ENCODE measurements around the gene ATP8A1.
A peak's percentile ranks its signal among the peaks of the same experiment; 100 is the strongest.
"Not testable (repeated sequence)": the region's sequence is repeated elsewhere in the genome, so short reads cannot be mapped to it uniquely, and the experiment has no call there.

ATP8A1 gene

DNA sequence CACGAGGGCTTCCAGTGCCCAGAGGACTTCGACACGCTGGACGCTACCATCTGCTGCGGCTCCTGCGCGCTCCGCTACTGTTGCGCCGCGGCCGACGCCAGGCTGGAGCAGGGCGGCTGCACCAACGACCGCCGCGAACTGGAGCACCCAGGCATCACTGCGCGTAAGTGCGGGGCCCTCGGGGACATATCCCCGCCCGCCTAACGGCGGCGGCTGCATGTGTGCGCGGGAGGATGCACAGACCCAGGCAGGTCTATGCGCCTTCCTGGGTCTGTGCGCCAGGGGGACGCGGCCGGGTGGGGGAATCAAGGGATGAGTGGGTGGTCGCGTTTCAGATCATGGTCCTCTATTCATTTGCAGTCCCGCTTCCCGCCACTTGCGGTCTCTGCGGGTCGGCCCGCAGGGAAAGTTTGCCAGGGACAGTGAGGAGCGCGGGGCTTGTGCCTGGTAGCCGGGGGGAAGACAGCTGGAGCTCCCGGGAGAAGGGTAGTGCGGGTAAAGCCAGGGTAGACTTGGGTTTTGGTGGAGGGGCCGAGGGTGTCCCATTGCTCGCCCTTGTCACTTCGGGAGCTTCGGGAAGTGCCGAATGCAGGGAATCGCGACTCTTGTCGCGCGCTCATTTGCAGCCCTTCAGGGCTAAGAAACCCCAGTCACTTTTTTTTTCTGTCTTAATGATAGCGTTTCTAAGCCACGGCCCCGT, 258.6 kb downstream of the ATP8A1 start:
- peak; percentile 21 for DNase-seq

DNA sequence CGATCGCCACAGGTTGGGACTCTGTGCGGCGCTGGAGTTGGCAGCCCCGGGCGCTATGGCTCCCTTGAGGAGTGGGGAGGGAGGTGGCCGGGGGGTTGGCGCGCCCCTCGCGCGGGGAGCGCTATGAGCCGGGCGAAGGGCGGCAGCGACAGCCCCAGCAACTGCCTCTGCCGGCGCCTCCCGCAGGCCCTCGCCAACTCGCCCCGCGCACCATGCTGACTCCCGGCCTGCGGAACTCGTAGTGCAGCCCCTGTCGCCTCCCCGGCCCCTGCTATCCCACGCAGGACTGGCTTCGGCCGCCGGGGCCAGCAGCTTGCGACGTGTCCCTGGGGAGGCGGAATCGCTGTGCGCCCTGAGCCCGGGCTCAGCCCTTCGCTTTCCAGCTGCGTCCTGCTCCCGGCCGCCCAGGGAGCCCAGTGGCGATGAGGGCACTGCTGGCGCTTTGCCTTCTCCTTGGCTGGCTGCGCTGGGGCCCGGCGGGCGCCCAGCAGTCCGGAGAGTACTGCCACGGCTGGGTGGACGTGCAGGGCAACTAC, 259.2 kb downstream of the ATP8A1 start:
- no peak for DNase-seq

GRCh38 chr4:42396752-42397634, 259.9 kb downstream of the ATP8A1 start, which contains the start of gene SHISA3:
SHISA3 (plus strand) TSS chr4:42397488; CDS start chr4:42398057, 569 bp downstream.
- DNase-seq = peak; percentile 49

DNA sequence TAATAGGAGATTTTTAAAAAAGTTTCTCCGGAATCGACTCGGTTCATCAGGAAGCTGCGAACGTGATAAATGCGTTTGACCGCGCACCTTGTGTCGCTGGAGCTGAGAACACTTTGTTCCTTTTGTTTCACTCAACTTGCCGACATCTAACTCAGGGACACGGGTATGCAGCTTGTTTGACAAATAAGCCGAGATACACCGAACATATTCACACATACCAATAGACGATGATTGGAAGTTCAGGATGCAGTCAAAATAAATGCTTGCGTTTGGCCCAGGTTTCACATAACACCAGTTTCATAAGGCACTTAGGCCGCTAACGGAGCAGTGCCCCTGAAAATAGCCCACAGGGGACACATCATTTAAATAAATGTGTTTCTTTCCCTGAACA, 260.5 kb downstream of the ATP8A1 start:
- DNase-seq = no peak

GRCh38 chr4:42395595-42395994, 261.3 kb downstream of the ATP8A1 start:
- no peak for DNase-seq

- no peak for DNase-seq
Measured at GRCh38 chr4:42392436-42392835, 264.5 kb downstream of the ATP8A1 start.

GRCh38 chr4:42391981-42392380, 264.9 kb downstream of the ATP8A1 start:
- no peak for DNase-seq

DNA sequence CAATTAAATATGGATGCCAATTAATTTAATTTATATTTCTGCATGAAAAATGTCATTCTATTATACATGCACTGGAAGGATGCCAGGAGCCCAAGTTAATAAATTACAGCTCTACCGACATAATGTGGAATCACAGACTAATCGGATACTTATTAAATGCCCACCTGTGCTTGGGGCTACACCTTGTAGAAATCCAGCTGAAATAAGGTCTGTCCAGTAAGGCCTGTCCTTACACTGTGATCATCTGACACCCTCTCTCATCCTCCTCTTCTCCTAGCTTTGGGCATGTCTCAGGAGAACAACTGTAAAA, 265.6 kb downstream of the ATP8A1 start:
- no peak for DNase-seq

GRCh38 chr4:42390622-42391354, 266.1 kb downstream of the ATP8A1 start:
- DNase-seq = no peak

DNA sequence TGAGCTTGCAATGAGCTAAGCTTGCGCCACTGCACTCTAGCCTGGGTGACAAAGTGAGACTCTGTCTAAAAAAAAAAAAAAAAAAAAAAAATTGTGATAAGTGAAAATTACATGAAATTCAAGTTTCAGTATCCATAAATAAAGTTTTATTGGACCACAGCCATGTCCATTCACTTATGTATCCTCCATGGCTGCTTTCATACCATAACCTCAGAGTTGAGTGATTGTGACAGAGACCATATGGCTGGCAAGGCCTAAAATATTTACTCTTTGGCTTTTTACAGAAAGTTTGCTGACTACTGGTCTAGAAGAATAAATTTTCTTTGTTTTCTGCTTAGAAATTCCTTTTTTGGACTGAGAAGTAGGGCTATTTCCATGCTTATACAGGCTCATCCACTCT, 271.4 kb downstream of the ATP8A1 start:
- DNase-seq = no peak

- no peak for DNase-seq
Measured at GRCh38 chr4:42381666-42382065, 275.2 kb downstream of the ATP8A1 start.

GRCh38 chr4:42377497-42377896, 279.4 kb downstream of the ATP8A1 start:
- DNase-seq = no peak

DNA sequence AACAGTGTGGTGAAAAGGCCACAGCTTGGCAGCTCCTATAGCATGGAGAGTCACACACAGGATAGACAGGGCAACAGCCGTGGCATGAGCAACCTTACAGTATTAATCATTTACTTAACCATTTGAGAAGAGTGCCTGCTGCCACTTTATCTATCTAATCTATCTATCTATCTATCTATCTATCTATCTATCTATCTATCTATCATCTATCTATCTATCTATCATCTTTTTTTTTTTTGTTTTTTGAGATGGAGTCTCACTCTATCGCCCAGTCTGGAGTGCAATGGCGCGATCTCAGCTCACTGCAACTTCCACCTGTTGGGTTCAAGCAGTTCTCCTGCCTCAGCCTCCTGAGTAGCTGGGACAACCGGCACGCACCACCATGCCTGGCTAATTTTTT, 284.6 kb downstream of the ATP8A1 start:
- not testable (repeated sequence) for DNase-seq

- DNase-seq = peak; percentile 59
Measured at GRCh38 chr4:42371305-42372252, 285.3 kb downstream of the ATP8A1 start.

DNA sequence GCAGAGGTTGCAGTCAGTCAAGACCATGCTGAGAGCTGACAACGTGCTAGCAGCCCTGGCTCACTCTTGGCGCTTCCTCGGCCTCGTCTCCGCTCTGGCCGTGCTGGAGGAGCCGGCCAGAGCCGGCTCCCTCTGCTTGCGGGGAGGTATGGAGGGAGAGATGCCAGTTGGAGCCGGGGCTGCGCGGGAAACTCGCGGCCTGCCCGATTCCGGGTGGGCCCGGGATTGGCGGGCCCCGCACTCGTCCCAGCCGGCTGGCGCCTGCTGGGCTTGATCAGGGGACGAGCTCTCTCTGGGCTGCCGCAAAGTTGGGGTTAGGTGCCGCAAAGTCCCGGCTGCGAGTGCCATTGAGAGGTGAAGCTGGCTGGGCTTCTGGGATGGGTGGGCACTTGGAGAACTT, 287.4 kb downstream of the ATP8A1 start:
- DNase-seq = no peak

GRCh38 chr4:42366959-42367358, 289.9 kb downstream of the ATP8A1 start:
- no peak for DNase-seq

DNA sequence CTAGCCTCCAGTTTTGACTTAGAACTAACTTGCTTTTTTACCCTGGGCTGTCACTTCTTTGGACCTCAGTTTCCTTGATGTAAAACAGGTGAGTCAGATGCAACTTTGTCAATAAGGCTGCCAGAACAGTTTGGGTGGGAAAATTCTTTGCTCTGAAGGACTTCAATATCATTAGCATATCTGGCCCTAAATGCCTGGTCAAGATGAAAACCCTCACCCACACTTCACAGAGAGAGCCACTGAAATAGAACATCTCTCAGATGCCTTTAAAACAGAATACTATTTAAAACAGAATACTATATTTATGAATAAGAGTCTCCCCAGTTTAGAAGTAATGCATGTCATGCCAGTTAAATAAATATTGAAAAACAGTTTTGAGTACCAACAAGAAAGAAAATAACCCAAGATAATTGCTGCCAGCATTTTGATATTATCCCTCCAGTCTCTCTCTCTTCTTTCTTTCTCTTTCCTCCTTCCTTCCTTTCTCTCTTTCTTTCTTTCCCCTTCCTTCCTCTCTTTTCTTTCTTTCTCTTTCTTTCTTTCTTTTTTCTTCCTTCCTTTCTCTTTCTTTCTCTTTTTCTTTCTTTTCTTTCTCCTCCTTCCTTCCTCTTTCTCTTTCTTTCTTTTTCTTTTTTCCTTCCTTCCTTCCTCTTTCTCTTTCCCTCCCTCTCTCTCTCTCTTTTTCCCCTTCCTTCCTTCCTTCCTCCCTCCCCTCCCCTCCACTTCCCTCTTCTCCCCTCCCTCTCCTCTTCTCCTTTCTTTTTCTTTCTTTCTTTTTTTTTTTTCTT, 292.4 kb downstream of the ATP8A1 start:
- DNase-seq = no peak

- no peak for DNase-seq
Measured at GRCh38 chr4:42363614-42364013, 293.3 kb downstream of the ATP8A1 start.

- no peak for DNase-seq
Measured at GRCh38 chr4:42362591-42362990, 294.3 kb downstream of the ATP8A1 start.

GRCh38 chr4:42361456-42361855, 295.4 kb downstream of the ATP8A1 start:
- DNase-seq = no peak

GRCh38 chr4:42360256-42360669, 296.6 kb downstream of the ATP8A1 start:
- no peak for DNase-seq
